ENCODE data around the gene NDUFA8. TPM values are rescaled to one million over a fixed set of nuclear protein-coding genes. Genes with fewer than 3 reads are reported as not detected.
A peak's percentile ranks its signal among the peaks of the same experiment; 100 is the strongest.

NDUFA8 gene
- total RNA-seq, 4 donors from 2014 or later: 16.3 to 34.4 (median 30.2) TPM

DNA sequence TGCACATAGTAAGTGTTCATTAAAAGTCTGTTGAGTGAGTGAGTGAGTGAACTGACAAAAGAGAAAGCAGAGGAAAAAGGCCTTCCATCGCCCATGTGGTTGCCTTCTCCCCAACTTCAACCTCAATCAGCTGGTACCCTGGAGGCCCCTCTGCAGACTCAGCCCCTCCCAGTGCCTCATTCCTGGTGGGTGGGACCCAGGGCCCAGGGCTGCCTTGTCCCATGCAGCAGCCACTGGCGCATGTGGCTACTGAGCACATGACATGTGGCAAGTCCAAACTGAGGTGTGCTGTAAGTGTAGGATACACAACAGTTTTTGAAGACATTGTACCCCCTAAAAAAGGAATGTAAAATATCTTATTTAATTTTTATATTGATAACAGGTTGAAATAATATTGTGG, 29.6 kb downstream of the NDUFA8 start:
- no peaks in the 10 kb centered on the region for H3K36me3 ChIP-seq
- no peak overlapping the region for H3K27ac ChIP-seq
- H3K4me3 ChIP-seq: no peak overlapping the region
- peak in 1 of 2 donors; percentile 48 for DNase-seq (ENCODE audit: low spot score in 2 of 2)
- WGBS: 82% methylated on average over 2 of the region's 2 CpGs
- TF ChIP-seq, protein P1, sequence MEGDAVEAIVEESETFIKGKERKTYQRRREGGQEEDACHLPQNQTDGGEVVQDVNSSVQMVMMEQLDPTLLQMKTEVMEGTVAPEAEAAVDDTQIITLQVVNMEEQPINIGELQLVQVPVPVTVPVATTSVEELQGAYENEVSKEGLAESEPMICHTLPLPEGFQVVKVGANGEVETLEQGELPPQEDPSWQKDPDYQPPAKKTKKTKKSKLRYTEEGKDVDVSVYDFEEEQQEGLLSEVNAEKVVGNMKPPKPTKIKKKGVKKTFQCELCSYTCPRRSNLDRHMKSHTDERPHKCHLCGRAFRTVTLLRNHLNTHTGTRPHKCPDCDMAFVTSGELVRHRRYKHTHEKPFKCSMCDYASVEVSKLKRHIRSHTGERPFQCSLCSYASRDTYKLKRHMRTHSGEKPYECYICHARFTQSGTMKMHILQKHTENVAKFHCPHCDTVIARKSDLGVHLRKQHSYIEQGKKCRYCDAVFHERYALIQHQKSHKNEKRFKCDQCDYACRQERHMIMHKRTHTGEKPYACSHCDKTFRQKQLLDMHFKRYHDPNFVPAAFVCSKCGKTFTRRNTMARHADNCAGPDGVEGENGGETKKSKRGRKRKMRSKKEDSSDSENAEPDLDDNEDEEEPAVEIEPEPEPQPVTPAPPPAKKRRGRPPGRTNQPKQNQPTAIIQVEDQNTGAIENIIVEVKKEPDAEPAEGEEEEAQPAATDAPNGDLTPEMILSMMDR (IDR thresholded peaks at IDR 0.05): no peak
- TF ChIP-seq EP300 (IDR thresholded peaks at IDR 0.05) (no peak), POLR2AphosphoS5 (IDR thresholded peaks at IDR 0.05) (no peak), POLR2A (IDR thresholded peaks at IDR 0.05) (no peak)
- peaks cover 20% of the 10 kb centered on the region for H3K4me1 ChIP-seq
- peaks cover 26% of the 10 kb centered on the region for H3K27me3 ChIP-seq
- H3K9me3 ChIP-seq: no peaks in the 10 kb centered on the region

DNA sequence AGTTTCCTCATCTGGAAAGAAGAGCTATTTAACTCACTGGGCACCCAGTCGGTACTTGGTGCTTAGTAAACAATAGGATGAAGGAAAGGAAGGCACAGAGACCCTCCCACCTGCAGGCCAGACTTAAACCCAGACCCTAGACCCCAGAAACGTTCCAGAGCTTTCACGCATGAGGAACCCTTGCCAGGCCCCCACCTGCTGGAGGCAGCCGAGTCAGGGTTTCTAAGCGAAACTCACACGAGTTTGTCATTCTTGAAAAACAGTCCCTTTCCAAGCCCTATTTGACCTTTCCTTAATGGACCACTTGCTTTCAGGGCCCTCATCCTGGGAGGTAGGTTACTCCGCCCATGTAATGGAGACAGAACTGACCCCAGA, 30.6 kb downstream of the NDUFA8 start:
- Histone ChIP-seq H3K27me3 (peaks cover 33% of the 10 kb centered on the region), H3K4me3 (no peak overlapping the region), H3K9me3 (no peaks in the 10 kb centered on the region), H3K27ac (no peak overlapping the region), H3K4me1 (peaks cover 20% of the 10 kb centered on the region), H3K36me3 (no peaks in the 10 kb centered on the region)
- WGBS: 87% methylated on average over 7 of the region's 7 CpGs
- no peak for TF ChIP-seq POLR2A (IDR thresholded peaks at IDR 0.05)
- no peak for TF ChIP-seq EP300 (IDR thresholded peaks at IDR 0.05)
- TF ChIP-seq, protein P1 (IDR thresholded peaks at IDR 0.05): no peak
- TF ChIP-seq POLR2AphosphoS5 (IDR thresholded peaks at IDR 0.05): no peak
- peak in 1 of 2 donors; percentile 41 for DNase-seq (ENCODE audit: low spot score in 2 of 2)

DNA sequence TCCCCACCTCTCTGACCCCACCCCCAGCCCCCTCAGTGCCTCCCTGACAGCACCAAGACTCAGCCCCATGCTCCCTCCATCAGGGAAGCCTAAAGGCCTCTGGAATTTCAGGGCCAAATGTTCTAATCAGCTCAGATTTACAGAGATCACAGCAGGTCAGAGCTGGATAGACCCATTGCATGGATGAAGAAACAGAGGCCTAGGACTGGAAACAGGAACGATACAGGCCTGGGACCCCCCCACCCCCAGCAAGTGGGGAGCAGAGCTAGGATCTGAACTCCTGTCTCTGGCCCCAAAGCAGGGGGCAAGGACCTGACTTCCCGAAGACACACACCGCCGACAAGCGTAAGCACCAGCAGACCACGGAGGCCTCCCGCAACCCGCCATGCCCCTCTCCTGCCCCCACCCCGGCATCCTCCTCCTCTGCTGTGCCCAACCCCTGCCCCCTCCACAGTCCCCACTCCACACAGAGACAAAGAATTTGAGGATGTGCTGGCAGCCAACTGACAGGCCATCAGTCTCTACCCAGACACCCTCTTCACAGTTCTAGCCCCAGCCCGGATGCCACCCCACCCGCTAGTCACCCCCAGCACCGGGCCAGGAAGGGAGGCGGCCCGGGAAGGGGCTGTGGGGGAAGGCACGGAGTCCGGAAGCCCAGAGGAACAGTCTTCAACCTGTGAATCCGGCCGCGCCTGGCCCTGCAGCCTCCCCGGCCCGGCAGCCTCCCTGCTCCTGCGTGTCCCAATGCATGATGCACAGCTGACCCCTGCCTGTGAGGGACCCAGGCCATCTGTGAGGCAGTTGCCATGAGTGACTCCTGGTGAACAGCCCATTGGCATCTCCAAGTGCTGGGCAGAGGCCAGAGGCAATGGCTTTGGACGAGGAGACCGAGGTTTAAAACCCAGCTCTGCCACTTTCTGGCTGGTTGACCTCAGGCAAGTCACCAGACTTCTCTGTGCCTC, 31.3 kb downstream of the NDUFA8 start:
- Histone ChIP-seq H3K27me3 (peaks cover 33% of the 10 kb centered on the region), H3K27ac (no peak overlapping the region), H3K36me3 (no peaks in the 10 kb centered on the region), H3K4me3 (no peak overlapping the region), H3K4me1 (peaks cover 20% of the 10 kb centered on the region), H3K9me3 (no peaks in the 10 kb centered on the region)
- TF ChIP-seq, protein P1 (IDR thresholded peaks at IDR 0.05): no peak
- TF ChIP-seq POLR2A (IDR thresholded peaks at IDR 0.05): no peak
- no peak for TF ChIP-seq EP300 (IDR thresholded peaks at IDR 0.05)
- TF ChIP-seq POLR2AphosphoS5 (IDR thresholded peaks at IDR 0.05): no peak
- 79% methylated on average over 17 of the region's 24 CpGs for WGBS
- peak in 1 of 2 donors; percentile 45 for DNase-seq (ENCODE audit: low spot score in 2 of 2)

DNA sequence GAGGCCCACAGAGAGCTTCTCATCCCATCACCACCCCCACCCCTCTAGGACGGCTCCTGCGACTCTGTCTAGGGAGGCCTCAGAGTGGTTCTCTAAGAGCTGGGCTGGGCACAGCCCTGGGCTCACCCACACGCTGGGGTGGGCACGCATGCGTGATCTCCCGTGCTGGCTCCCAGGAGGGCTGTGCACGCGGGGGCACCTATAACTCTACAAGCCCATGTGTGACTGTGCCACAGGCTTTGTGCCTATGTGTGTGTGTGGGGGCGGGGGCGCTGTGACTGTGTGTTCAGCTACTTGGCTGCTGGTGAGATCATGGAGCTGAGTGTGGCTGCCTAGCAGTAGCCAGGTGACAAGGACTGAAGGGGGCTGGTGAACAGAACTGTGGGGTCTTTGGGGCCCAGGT, 32.2 kb downstream of the NDUFA8 start:
- no peak overlapping the region for H3K4me3 ChIP-seq
- TF ChIP-seq, protein P1 (IDR thresholded peaks at IDR 0.05): no peak
- TF ChIP-seq POLR2AphosphoS5 (IDR thresholded peaks at IDR 0.05) (no peak), EP300 (IDR thresholded peaks at IDR 0.05) (no peak), POLR2A (IDR thresholded peaks at IDR 0.05) (no peak)
- H3K36me3 ChIP-seq: no peaks in the 10 kb centered on the region
- WGBS: 100% methylated on average over 2 of the region's 10 CpGs
- peaks cover 33% of the 10 kb centered on the region for H3K27me3 ChIP-seq
- no peaks in the 10 kb centered on the region for H3K9me3 ChIP-seq
- no peak overlapping the region for H3K27ac ChIP-seq
- no peak for DNase-seq (ENCODE audit: low spot score in 2 of 2)
- H3K4me1 ChIP-seq: peaks cover 23% of the 10 kb centered on the region
